ENCODE measurements around the gene CCDC88C.

- no peak for TF ChIP-seq CTCF (IDR thresholded peaks at IDR 0.05)
- TF ChIP-seq EZH2 (IDR thresholded peaks at IDR 0.05), result no peak
- no peak for TF ChIP-seq EZH2phosphoT487 (IDR thresholded peaks at IDR 0.05)
Observed at GRCh38 chr14:91281346-91281745, 136.3 kb downstream of the CCDC88C start.
